Measurements from ENCODE around the gene CINP. TPM values are rescaled to one million over a fixed set of nuclear protein-coding genes. Genes with fewer than 3 reads are reported as not detected.

CINP gene
- total RNA-seq, 1 donor from 2014 or later, result 37.3 TPM

Other genes starting within 250 kb of the CINP start
- 16.6 and 16.7 TPM in 2 replicates for gene WDR20, start 223.0 kb downstream of the CINP start, total RNA-seq
- 9.7 and 11.6 TPM in 2 replicates for gene MOK, start 57.7 kb downstream of the CINP start, total RNA-seq
- 7.6 and 9.8 TPM in 2 replicates for gene ZNF839, start 43.1 kb downstream of the CINP start, total RNA-seq
- gene TECPR2, start 51 bp upstream of the CINP start, total RNA-seq, result 16.6 and 32.3 TPM in 2 replicates
- gene ANKRD9, start 146.9 kb upstream of the CINP start, total RNA-seq, result 44.9 and 47.6 TPM in 2 replicates
- gene RCOR1, start 229.8 kb upstream of the CINP start, total RNA-seq, result 13.0 and 18.4 TPM in 2 replicates